Liver (tissue), 9 donors: ENCODE data around the gene CFAP97. TPM values are rescaled to one million over a fixed set of nuclear protein-coding genes. Genes with fewer than 3 reads are reported as not detected.

Source experiments
- DNase-seq: peaks from one replicate; pipeline ENCODE4 v3.0.0-alpha.2; 2017; ENCODE audit warnings: low spot score
- H3K27ac ChIP-seq, 2 donors: one replicate each; pipeline ENCODE4 v1.7.0; 2013; ENCODE audit warnings: inconsistent platforms in 2 of 2, low read length in 2 of 2, control low read depth in 1 of 2, low read depth in 1 of 2, mild to moderate bottlenecking in 1 of 2
- H3K27me3 ChIP-seq, 4 donors: one replicate each; pipeline versions ENCODE4 v1.6.1 to v1.7.0; 2013; ENCODE audit warnings: low read length in 3 of 4, inconsistent platforms in 1 of 4, mild to moderate bottlenecking in 1 of 4, moderate library complexity in 1 of 4; ENCODE audit not compliant: control insufficient read depth in 4 of 4, insufficient read depth in 4 of 4
- H3K36me3 ChIP-seq, 4 donors: one replicate each; pipeline versions ENCODE4 v1.6.1 to v1.7.0; 2013; ENCODE audit warnings: low read length in 3 of 4, mild to moderate bottlenecking in 3 of 4, low read depth in 1 of 4, moderate library complexity in 1 of 4; ENCODE audit not compliant: control insufficient read depth in 4 of 4, insufficient read depth in 3 of 4
- H3K4me1 ChIP-seq, 4 donors: one replicate each; pipeline versions ENCODE4 v1.6.1 to v1.7.0; 2013; ENCODE audit warnings: low read length in 3 of 4, mild to moderate bottlenecking in 3 of 4, moderate library complexity in 1 of 4; ENCODE audit not compliant: control insufficient read depth in 4 of 4, insufficient read depth in 4 of 4
- H3K4me3 ChIP-seq, 3 donors: one replicate each; pipeline versions ENCODE4 v1.6.1 to v1.7.0; 2013; ENCODE audit warnings: low read length in 3 of 3, control low read depth in 1 of 3, low read depth in 1 of 3, mild to moderate bottlenecking in 1 of 3
- H3K9ac ChIP-seq, 2 donors: one replicate each; pipeline ENCODE4 v1.7.0; 2013; ENCODE audit warnings: low read length in 2 of 2, mild to moderate bottlenecking in 2 of 2, moderate library complexity in 2 of 2, control low read depth in 1 of 2, low read depth in 1 of 2
- H3K9me3 ChIP-seq, 4 donors: one replicate each; pipeline versions ENCODE4 v1.6.1 to v1.7.0; 2013; ENCODE audit warnings: low read length in 3 of 4; ENCODE audit not compliant: control insufficient read depth in 4 of 4
- ATF3 ChIP-seq: IDR thresholded peaks from 2 replicates; pipeline ENCODE4 v1.6.1; 2016; ENCODE audit warnings: antibody characterized with exemption
- CTCF ChIP-seq: fragments of 150-350 bp; IDR thresholded peaks from 2 replicates; pipeline ENCODE4 v1.5.1; 2017; ENCODE audit warnings: improper control_type of control experiment, low read depth, low read length; ENCODE audit not compliant: missing input control
- EGR1 ChIP-seq, 2 donors: IDR thresholded peaks; 2 replicates each; pipeline ENCODE4 v1.6.1; 2016 to 2018; ENCODE audit warnings: antibody characterized with exemption in 2 of 2, low read depth in 2 of 2
- FOXA1 ChIP-seq: IDR thresholded peaks from 2 replicates; pipeline ENCODE4 v1.6.1; 2016; ENCODE audit warnings: antibody characterized with exemption
- FOXA2 ChIP-seq: IDR thresholded peaks from 2 replicates; pipeline ENCODE4 v1.6.1; 2016; ENCODE audit warnings: antibody characterized with exemption
- GABPA ChIP-seq, 2 donors: IDR thresholded peaks in 1 of 2; conservative IDR thresholded peaks in 1 of 2; 2 replicates each; pipeline ENCODE4 v1.6.1; 2016; ENCODE audit warnings: antibody characterized with exemption in 2 of 2, mild to moderate bottlenecking in 1 of 2, moderate library complexity in 1 of 2
- HNF4A ChIP-seq, 2 donors: conservative IDR thresholded peaks; 2 replicates each; pipeline ENCODE4 v1.6.1; 2016; ENCODE audit warnings: antibody characterized with exemption in 2 of 2, mild to moderate bottlenecking in 2 of 2
- HNF4G ChIP-seq: IDR thresholded peaks from 2 replicates; pipeline ENCODE4 v1.6.1; 2016; ENCODE audit warnings: antibody characterized with exemption
- JUND ChIP-seq, 2 donors: IDR thresholded peaks; 2 replicates each; pipeline ENCODE4 v1.6.1; 2016; ENCODE audit warnings: antibody characterized with exemption in 2 of 2
- MAX ChIP-seq: IDR thresholded peaks from 2 replicates; pipeline ENCODE4 v1.6.1; 2016; ENCODE audit warnings: antibody characterized with exemption
- NR2F2 ChIP-seq: IDR thresholded peaks from 2 replicates; pipeline ENCODE4 v1.6.1; 2016; ENCODE audit warnings: antibody characterized with exemption
- RAD21 ChIP-seq, 2 donors: IDR thresholded peaks; 2 replicates each; pipeline ENCODE4 v1.6.1; 2016; ENCODE audit warnings: antibody characterized with exemption in 2 of 2, mild to moderate bottlenecking in 2 of 2
- REST ChIP-seq: IDR thresholded peaks from 2 replicates; pipeline ENCODE4 v1.6.1; 2016; ENCODE audit warnings: antibody characterized with exemption, mild to moderate bottlenecking
- RXRA ChIP-seq, 2 donors: IDR thresholded peaks; 2 replicates each; pipeline ENCODE4 v1.6.1; 2017 to 2018; ENCODE audit warnings: antibody characterized with exemption in 2 of 2, mild to moderate bottlenecking in 1 of 2
- SP1 ChIP-seq: IDR thresholded peaks from 2 replicates; pipeline ENCODE4 v1.6.1; 2018; ENCODE audit warnings: antibody characterized with exemption, mild to moderate bottlenecking
- TAF1 ChIP-seq: conservative IDR thresholded peaks from 2 replicates; pipeline ENCODE4 v1.6.1; 2016; ENCODE audit warnings: antibody characterized with exemption, mild to moderate bottlenecking
- ZBTB33 ChIP-seq: IDR thresholded peaks from 2 replicates; pipeline ENCODE4 v1.6.1; 2016; ENCODE audit warnings: antibody characterized with exemption
- WGBS: extraction: QIAGEN DNeasy Blood & Tissue Kit; methylation state at CpG from one replicate; pipeline ENCODE4 v1.1.7; 2013; 5-methylcytosine and 5-hydroxymethylcytosine counted together
- polyA plus RNA-seq, 2 donors: library from polyadenylated mRNA; stranded (reverse) in 1 of 2; unstranded in 1 of 2; fragments of 200-250 nt in 1 of 2; fragments of >200 nt in 1 of 2; fragmentation: Nextera tagmentation in 1 of 2; extraction: Ambion mirVana in 1 of 2; gene quantifications; one replicate each; pipeline versions ENCODE4 v1.2.1 to v1.2.3, GENCODE V29; 2013 to 2015
- total RNA-seq, 2 donors: library from RNA; depleted of rRNA; stranded (reverse); fragments of >200 nt; gene quantifications; one replicate each; pipeline ENCODE4 v1.2.3, GENCODE V29; 2014
- donor health status: healthy.
- donor health status: healthy.
- donor health status: healthy.
- donor health status: healthy.
- donor health status: healthy.

Gene CFAP97
- total and polyA plus RNA-seq, 4 donors = 7.5 to 30.9 (median 18.7) TPM

GRCh38 chr4:185238750-185239149 is 35.0 kb upstream of the CFAP97 start:
- no peak overlapping the region for H3K4me3 ChIP-seq
- no peak for DNase-seq
- no peak overlapping the region for H3K27ac ChIP-seq
- peaks cover 0 to 4% (median under 1%) of the 10 kb centered on the region in 4 donors for H3K4me1 ChIP-seq
- H3K9me3 ChIP-seq = peaks cover 0 to 2% (median 0%) of the 10 kb centered on the region in 4 donors
- H3K9ac ChIP-seq = no peak overlapping the region
- no peaks in the 10 kb centered on the region for H3K36me3 ChIP-seq
- TF ChIP-seq EGR1 (IDR thresholded peaks at IDR 0.05; ENCODE audit: low read depth in 2 of 2) = no peak
- TF ChIP-seq CTCF = no peak
- no peak for TF ChIP-seq ATF3
- no peak for TF ChIP-seq RXRA (IDR thresholded peaks at IDR 0.05)
- no peak for TF ChIP-seq FOXA1
- no peak for TF ChIP-seq RAD21 (IDR thresholded peaks at IDR 0.05)
- TF ChIP-seq HNF4G = no peak
- no peak for TF ChIP-seq REST
- TF ChIP-seq TAF1 = no peak
- TF ChIP-seq GABPA (IDR thresholded peaks at IDR 0.05 in 1 of 2, conservative IDR thresholded peaks at IDR 0.05 in 1 of 2) = no peak
- no peak for TF ChIP-seq JUND (IDR thresholded peaks at IDR 0.05)
- TF ChIP-seq NR2F2 = no peak
- TF ChIP-seq HNF4A (conservative IDR thresholded peaks at IDR 0.05) = no peak
- no peaks in the 10 kb centered on the region for H3K27me3 ChIP-seq
- 86% methylated on average over 4 of the region's 4 CpGs for WGBS

GRCh38 chr4:185238215-185238681 is 34.4 kb upstream of the CFAP97 start:
- Histone ChIP-seq H3K36me3 (no peaks in the 10 kb centered on the region), H3K9ac (no peak overlapping the region), H3K4me1 (peaks cover 0 to 4% (median under 1%) of the 10 kb centered on the region in 4 donors), H3K9me3 (peaks cover 0 to 2% (median 0%) of the 10 kb centered on the region in 4 donors), H3K27ac (no peak overlapping the region), H3K27me3 (no peaks in the 10 kb centered on the region), H3K4me3 (no peak overlapping the region)
- 96% methylated on average over 5 of the region's 5 CpGs for WGBS
- TF ChIP-seq EGR1 (IDR thresholded peaks at IDR 0.05; ENCODE audit: low read depth in 2 of 2) = no peak
- TF ChIP-seq JUND (IDR thresholded peaks at IDR 0.05) = no peak
- no peak for TF ChIP-seq CTCF
- TF ChIP-seq MAX = no peak
- no peak for TF ChIP-seq HNF4A (conservative IDR thresholded peaks at IDR 0.05)
- no peak for TF ChIP-seq ZBTB33
- no peak for TF ChIP-seq REST
- TF ChIP-seq TAF1 = no peak
- no peak for TF ChIP-seq FOXA1
- no peak for TF ChIP-seq RAD21 (IDR thresholded peaks at IDR 0.05)
- no peak for TF ChIP-seq RXRA (IDR thresholded peaks at IDR 0.05)
- no peak for TF ChIP-seq HNF4G
- TF ChIP-seq FOXA2 = no peak
- TF ChIP-seq NR2F2 = no peak
- no peak for TF ChIP-seq SP1
- TF ChIP-seq GABPA (IDR thresholded peaks at IDR 0.05 in 1 of 2, conservative IDR thresholded peaks at IDR 0.05 in 1 of 2) = no peak
- DNase-seq = no peak
